ENCODE results near the gene BRD4.

BRD4 gene

GRCh38 chr19:15201374-15202023 is 130.8 kb downstream of the BRD4 start:
- DNase-seq (ENCODE audit: extremely low spot score, insufficient read length, low read depth) (no peak), FAIRE-seq (no peak)

- no peak for FAIRE-seq
- DNase-seq (ENCODE audit: extremely low spot score, insufficient read length, low read depth) = no peak
Measured at GRCh38 chr19:15200553-15201364, 131.6 kb downstream of the BRD4 start, which contains the start of gene NOTCH3. TSS of gene NOTCH3 (minus strand) at chr19:15200995. CDS start at chr19:15200905, 90 bp downstream.

- DNase-seq (ENCODE audit: extremely low spot score, insufficient read length, low read depth) (no peak), FAIRE-seq (no peak)
Measured at GRCh38 chr19:15199661-15200552, 132.4 kb downstream of the BRD4 start.

DNA sequence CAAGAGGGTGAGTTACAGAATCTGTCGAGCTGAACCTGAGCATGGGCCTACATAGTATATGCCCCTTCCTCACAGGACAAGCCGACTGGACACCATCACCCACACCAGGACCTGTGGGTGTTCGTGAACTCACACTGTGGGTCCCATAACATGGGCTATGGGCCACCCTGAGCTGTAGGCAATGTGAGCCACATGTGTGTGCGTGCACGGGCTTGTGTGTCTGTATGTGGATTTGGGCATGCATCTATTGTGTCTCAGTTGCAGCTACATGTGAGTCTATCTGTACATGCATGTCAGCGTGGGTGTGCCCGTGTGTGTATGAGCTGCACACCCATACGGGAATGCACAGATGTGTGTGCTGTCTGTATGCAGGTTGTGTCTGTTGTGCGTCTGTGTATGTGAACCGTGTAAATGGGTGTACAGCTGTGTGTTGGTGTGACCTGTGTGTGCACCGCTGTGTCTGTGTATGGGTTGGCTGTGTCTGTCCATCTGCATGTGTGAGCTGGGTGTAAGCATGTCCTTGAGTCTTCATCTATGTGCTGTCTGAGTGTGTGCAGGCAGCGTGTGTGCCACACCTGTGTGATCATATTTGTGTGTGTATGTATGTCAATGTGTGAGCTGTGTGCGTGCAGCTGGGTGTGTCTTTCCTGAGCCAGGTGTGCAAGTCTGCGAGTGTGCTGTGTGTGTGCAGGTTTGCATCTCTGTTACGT is 133.2 kb downstream of the BRD4 start:
- DNase-seq (ENCODE audit: extremely low spot score, insufficient read length, low read depth) (no peak), FAIRE-seq (no peak)

DNA sequence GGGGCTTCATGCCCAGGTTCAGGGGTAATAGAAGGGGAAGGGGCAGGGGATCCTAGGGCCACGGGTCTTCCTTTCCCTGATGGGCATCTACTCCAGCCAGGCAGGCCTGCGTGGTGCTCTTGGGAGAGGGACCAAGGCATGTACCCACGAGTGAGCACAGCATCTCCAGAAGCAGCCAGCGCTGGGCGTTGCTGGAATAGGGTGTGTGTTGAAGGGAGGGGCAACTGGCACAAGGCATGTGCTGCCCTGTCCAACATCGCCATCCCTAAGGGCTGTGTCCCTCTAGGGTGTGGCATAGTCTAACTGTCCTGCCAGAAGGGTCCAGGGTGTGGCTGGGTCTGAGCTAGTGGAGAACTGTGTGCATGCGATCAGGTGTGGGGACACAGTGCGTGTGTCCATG is 134.4 kb downstream of the BRD4 start:
- DNase-seq (ENCODE audit: extremely low spot score, insufficient read length, low read depth) = no peak
- no peak for FAIRE-seq

GRCh38 chr19:15197275-15197941 is 134.9 kb downstream of the BRD4 start:
- FAIRE-seq = no peak

GRCh38 chr19:15196360-15197005 is 135.9 kb downstream of the BRD4 start:
- DNase-seq (ENCODE audit: extremely low spot score, insufficient read length, low read depth) (no peak), FAIRE-seq (no peak)

More at GRCh38 chr19:15197275-15197941, 134.9 kb downstream of the BRD4 start:
- DNase-seq (ENCODE audit: extremely low spot score, insufficient read length, low read depth) = no peak

- DNase-seq (ENCODE audit: extremely low spot score, insufficient read length, low read depth) (no peak), FAIRE-seq (no peak)
Measured at GRCh38 chr19:15195371-15196334, 136.7 kb downstream of the BRD4 start.

GRCh38 chr19:15194938-15195337 is 137.4 kb downstream of the BRD4 start:
- DNase-seq (ENCODE audit: extremely low spot score, insufficient read length, low read depth) (no peak), FAIRE-seq (no peak)

GRCh38 chr19:15191982-15192381 is 140.4 kb downstream of the BRD4 start:
- no peak for DNase-seq (ENCODE audit: extremely low spot score, insufficient read length, low read depth)
- no peak for FAIRE-seq

GRCh38 chr19:15191514-15191913 is 140.8 kb downstream of the BRD4 start:
- FAIRE-seq = no peak
- DNase-seq (ENCODE audit: extremely low spot score, insufficient read length, low read depth) = no peak

DNA sequence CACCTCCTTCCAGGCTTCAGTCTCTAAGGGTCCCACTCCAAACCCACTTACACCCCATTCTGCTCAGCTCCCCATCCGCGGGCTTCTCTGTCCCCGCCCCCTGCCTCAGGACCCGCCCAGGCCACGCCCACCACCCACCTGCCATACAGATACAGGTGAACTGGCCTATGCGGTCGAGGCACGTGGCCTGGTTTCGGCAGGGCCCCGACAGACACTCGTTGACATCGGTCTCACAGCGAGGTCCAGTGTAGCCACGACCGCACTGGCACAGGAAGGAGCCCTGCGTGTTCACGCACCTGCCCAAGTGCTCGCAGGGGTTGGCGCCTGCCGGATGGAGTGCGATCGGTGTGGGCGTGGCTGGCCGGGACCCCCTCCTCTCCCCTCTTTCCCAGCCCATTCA is 143.5 kb downstream of the BRD4 start:
- FAIRE-seq = no peak
- DNase-seq (ENCODE audit: extremely low spot score, insufficient read length, low read depth) = no peak

DNA sequence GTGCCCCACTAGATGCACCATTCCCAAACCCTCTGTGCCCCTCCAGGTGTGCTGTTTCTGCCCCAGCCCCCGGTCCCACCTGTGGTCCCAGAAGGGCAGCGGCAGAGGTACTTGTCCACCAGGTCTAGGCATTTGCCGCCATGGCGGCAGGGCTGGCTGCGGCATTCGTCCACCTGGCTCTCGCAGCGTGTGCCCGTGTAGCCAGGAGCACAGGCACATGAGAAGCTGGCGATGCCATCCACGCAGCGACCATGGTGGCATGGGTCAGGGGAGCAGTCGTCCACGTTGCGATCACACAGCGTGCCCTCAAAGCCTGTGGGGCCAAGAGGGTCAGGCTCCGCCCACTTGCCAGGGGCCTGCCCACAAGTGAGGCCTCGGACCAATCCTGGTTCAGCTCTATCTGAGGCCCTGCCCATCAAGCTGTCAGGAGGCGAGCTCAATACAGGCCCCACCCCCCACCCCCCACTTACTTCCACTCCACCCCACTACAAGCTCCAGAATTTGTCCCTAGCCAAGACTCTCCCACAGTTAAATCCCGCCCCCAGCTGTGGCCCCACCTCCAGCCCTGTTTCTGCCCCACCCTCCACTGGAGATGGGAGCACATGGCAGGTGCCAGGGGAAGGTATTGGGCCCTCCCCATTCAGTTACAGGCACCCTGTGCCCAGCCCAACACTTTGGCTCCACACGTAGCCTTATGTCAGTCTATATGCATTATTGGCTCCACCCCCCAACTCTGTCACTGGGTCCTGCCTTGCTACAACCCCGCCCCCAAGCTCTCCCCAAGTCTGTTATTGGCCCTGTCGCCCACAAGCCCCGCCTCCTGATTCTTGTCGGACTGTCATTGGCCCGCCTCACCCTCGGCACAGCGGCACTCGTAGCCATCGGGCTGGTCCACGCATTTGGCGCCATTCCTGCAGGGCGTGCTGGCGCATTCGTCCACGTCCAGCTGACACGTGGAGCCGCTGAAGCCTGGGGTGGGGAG is 145.0 kb downstream of the BRD4 start:
- DNase-seq (ENCODE audit: extremely low spot score, insufficient read length, low read depth) (no peak), FAIRE-seq (no peak)

All from GM18507 (cell line).